ENCODE measurements around the gene EPM2AIP1.
"Not testable (repeated sequence)": the region's sequence is repeated elsewhere in the genome, so short reads cannot be mapped to it uniquely, and the experiment has no call there.

EPM2AIP1 gene

GRCh38 chr3:36992806-36993325, at the start of gene EPM2AIP1:
Gene EPM2AIP1, minus strand, starts transcription at chr3:36993131. Its CDS starts 54 bp downstream, at chr3:36993077.
- no peak for DNase-seq

GRCh38 chr3:37042712-37043111, 49.8 kb upstream of the EPM2AIP1 start:
- DNase-seq, result not testable (repeated sequence)

- no peak for DNase-seq
These were observed 48.7 kb upstream of the EPM2AIP1 start for GRCh38 chr3:37041546-37042195.

- no peak for DNase-seq
These were observed 47.3 kb upstream of the EPM2AIP1 start for GRCh38 chr3:37040231-37040630.

- no peak for DNase-seq
These were observed 46.4 kb upstream of the EPM2AIP1 start for GRCh38 chr3:37039161-37039846.

- DNase-seq, result no peak
These were observed 44.4 kb upstream of the EPM2AIP1 start for GRCh38 chr3:37037352-37037751.

- DNase-seq, result no peak
These were observed 40.0 kb upstream of the EPM2AIP1 start for GRCh38 chr3:37032961-37033360.

GRCh38 chr3:37031096-37031682, 38.3 kb upstream of the EPM2AIP1 start:
- DNase-seq, result no peak

GRCh38 chr3:37030588-37030987, 37.7 kb upstream of the EPM2AIP1 start:
- DNase-seq, result no peak

GRCh38 chr3:37029516-37030163, 36.7 kb upstream of the EPM2AIP1 start:
- no peak for DNase-seq

- DNase-seq, result no peak
These were observed 36.2 kb upstream of the EPM2AIP1 start for GRCh38 chr3:37029111-37029510.

- DNase-seq, result no peak
These were observed 35.4 kb upstream of the EPM2AIP1 start for GRCh38 chr3:37028329-37028728.

- no peak for DNase-seq
These were observed 33.9 kb upstream of the EPM2AIP1 start for GRCh38 chr3:37026851-37027250.

GRCh38 chr3:37025561-37026335, 32.8 kb upstream of the EPM2AIP1 start:
- DNase-seq, result no peak

GRCh38 chr3:37024820-37025405, 32.0 kb upstream of the EPM2AIP1 start:
- no peak for DNase-seq

GRCh38 chr3:37024092-37024491, 31.2 kb upstream of the EPM2AIP1 start:
- DNase-seq, result no peak

- no peak for DNase-seq
These were observed 24.8 kb upstream of the EPM2AIP1 start for GRCh38 chr3:37017683-37018082.

GRCh38 chr3:37016903-37017302, 24.0 kb upstream of the EPM2AIP1 start:
- no peak for DNase-seq

- DNase-seq, result no peak
These were observed 22.7 kb upstream of the EPM2AIP1 start for GRCh38 chr3:37015642-37016041.

GRCh38 chr3:37014620-37015019, 21.7 kb upstream of the EPM2AIP1 start:
- DNase-seq, result no peak

- DNase-seq, result no peak
These were observed 674 bp upstream of the EPM2AIP1 start, which contains the start of gene MLH1 for GRCh38 chr3:36993326-36994283. Gene MLH1, plus strand, starts transcription at chr3:36993518. Its CDS starts 30 bp downstream, at chr3:36993548.
